OCI-LY7 (cell line): ENCODE data around the gene MBTD1. TPM values are rescaled to one million over a fixed set of nuclear protein-coding genes. Genes with fewer than 3 reads are reported as not detected.

Experiments
- Bru-seq: library from RNA; stranded (reverse); fragments of 400-500 nt; gene quantifications from one replicate; lab custom pipeline; 2021; lab: Mats Ljungman, UMichigan
- BruChase-seq, 2 experiments: library from RNA; stranded (reverse); fragments of 400-500 nt; gene quantifications; one replicate each; lab custom pipeline; 2021; lab: Mats Ljungman, UMichigan
- BruUV-seq: library from RNA; stranded (reverse); fragments of 400-500 nt; replicated peaks from 2 replicates; lab custom pipeline; 2021; lab: Mats Ljungman, UMichigan
- CTCF ChIA-PET: fragments of 300-600 bp; sonication (Branson Sonifier 250); formaldehyde crosslinking; loops from one replicate; lab custom pipeline; 2022; ENCODE audit warnings: antibody characterized with exemption; ENCODE audit not compliant: unreplicated experiment; lab: Charles Lee
- POLR2A ChIA-PET: fragments of 300-600 bp; sonication (Branson Sonifier 250); formaldehyde crosslinking; loops from one replicate; lab custom pipeline; 2022; ENCODE audit warnings: antibody characterized with exemption; lab: Charles Lee
- DNase-seq: peaks from one replicate; pipeline ENCODE4 v3.0.0-alpha.2; 2015; ENCODE audit warnings: low spot score
- H2AFZ ChIP-seq: fragments of 200-600 bp; sonication (generic), shearing (Covaris generic); 2 replicates; pipeline ENCODE4 v1.6.1; 2014; ENCODE audit warnings: mild to moderate bottlenecking, antibody characterized with exemption, low read length, moderate library complexity
- H3K27ac ChIP-seq: fragments of 200-600 bp; sonication (generic); 2 replicates; pipeline ENCODE4 v1.5.1; 2014; ENCODE audit warnings: mixed run types, low read depth, mild to moderate bottlenecking, moderate library complexity, low read length, inconsistent platforms; ENCODE audit not compliant: poor library complexity, severe bottlenecking
- H3K36me3 ChIP-seq: fragments of 200-600 bp; sonication (generic); 2 replicates; pipeline ENCODE4 v1.6.1; 2014; ENCODE audit warnings: mild to moderate bottlenecking, antibody characterized with exemption, low read length, moderate library complexity, mixed read lengths; ENCODE audit not compliant: insufficient read depth
- H3K4me1 ChIP-seq: fragments of 200-600 bp; sonication (generic); 2 replicates; pipeline ENCODE4 v1.5.1; 2014; ENCODE audit warnings: mild to moderate bottlenecking, low read length; ENCODE audit not compliant: insufficient read depth, poor library complexity, severe bottlenecking
- H3K4me2 ChIP-seq: fragments of 200-600 bp; sonication (generic); 2 replicates; pipeline ENCODE4 v1.6.1; 2014; ENCODE audit warnings: mild to moderate bottlenecking, low read length
- H3K4me3 ChIP-seq: fragments of 200-600 bp; sonication (generic); 2 replicates; pipeline ENCODE4 v1.5.1; 2014; ENCODE audit warnings: mild to moderate bottlenecking, low read depth, low read length; ENCODE audit not compliant: poor library complexity, severe bottlenecking
- H3K79me2 ChIP-seq: fragments of 200-600 bp; sonication (generic); 2 replicates; pipeline ENCODE4 v1.6.1; 2016; ENCODE audit warnings: low read depth, mild to moderate bottlenecking, low read length, moderate library complexity, mixed read lengths; ENCODE audit not compliant: insufficient read depth
- H3K9me2 ChIP-seq: fragments of 200-600 bp; sonication (generic); 2 replicates; pipeline ENCODE4 v1.6.1; 2016; ENCODE audit warnings: mild to moderate bottlenecking, low read length, mixed read lengths; ENCODE audit not compliant: insufficient read depth
- H3K9me3 ChIP-seq: fragments of 200-600 bp; sonication (generic); 2 replicates; pipeline ENCODE4 v1.6.1; 2014; ENCODE audit warnings: mild to moderate bottlenecking, mixed run types, low read length, mixed read lengths
- H4K20me1 ChIP-seq: fragments of 200-600 bp; sonication (generic); 2 replicates; pipeline ENCODE4 v1.6.1; 2014; ENCODE audit warnings: mild to moderate bottlenecking, antibody characterized with exemption, low read length, moderate library complexity, mixed read lengths; ENCODE audit not compliant: insufficient read depth
- CTCF ChIP-seq: fragments of 200-600 bp; sonication (generic); conservative IDR thresholded peaks from 2 replicates; pipeline ENCODE4 v1.5.1; 2014; ENCODE audit warnings: mild to moderate bottlenecking, antibody characterized with exemption, low read length, moderate library complexity, mixed read lengths
- EZH2phosphoT487 ChIP-seq: fragments of 200-600 bp; sonication (generic); IDR thresholded peaks from 2 replicates; pipeline ENCODE4 v1.6.1; 2018; ENCODE audit warnings: low read depth, borderline replicate concordance, mild to moderate bottlenecking, mixed run types, antibody characterized with exemption, low read length, moderate library complexity, mixed read lengths
- intact Hi-C: fragments of 100-400 bp; cut with micrococcal nuclease; formaldehyde crosslinking; loops from one replicate; pipeline ENCODE4 v1.10.0; 2022; ENCODE audit not compliant: unreplicated experiment
- long read RNA-seq: library from polyadenylated mRNA; stranded (forward); transcript quantifications from one replicate; pipeline ENCODE4 v2.0.0, GENCODE V29; 2022
- total RNA-seq, 2 experiments: library from RNA; depleted of rRNA in 1 of 2; stranded (reverse); fragments of >200 nt in 1 of 2; shearing (Covaris generic) in 1 of 2; gene quantifications; 2 replicates each; pipeline ENCODE4 v1.2.3, GENCODE V29; 2014 to 2022

Gene MBTD1
- 17.3 and 21.2 TPM in 2 replicates for total RNA-seq (2014; rRNA removed; shearing (Covaris generic))
- total RNA-seq (2022) = 39.1 and 46.9 TPM in 2 replicates
- Bru-seq, nascent RNA = percentile 88 among the genes with signal in this experiment
- BruChase-seq, experiment 1, labeled RNA remaining after a 6-hour chase = percentile 84 among the genes with signal in this experiment
- percentile 83 among the genes with signal in this experiment for BruChase-seq, experiment 2, labeled RNA remaining after a 2-hour chase
- long read RNA-seq, full-length matches to known transcripts = 1 of 21 reads
- long read RNA-seq, partial matches to known transcripts = 16 of 21 reads
- long read RNA-seq, other reads (novel, unspliced or antisense) = 4 of 21 reads

GRCh38 chr17:51259564-51260236 is at the start of gene MBTD1:
TSS of gene MBTD1 (minus strand) at chr17:51260049. CDS start at chr17:51225161, 34,888 bp downstream.
- Histone ChIP-seq H4K20me1 (peaks cover 54% of the 10 kb centered on the region), H3K36me3 (peaks cover 62% of the 10 kb centered on the region), H3K27ac (peak within 1 kb of the TSS; percentile 80), H3K79me2 (peaks cover 94% of the 10 kb centered on the region), H3K4me1 (peaks cover 51% of the 10 kb centered on the region), H3K4me2 (peak within 1 kb of the TSS; percentile 93), H2AFZ (peak within 1 kb of the TSS; percentile 76), H3K4me3 (peak within 1 kb of the TSS; percentile 97), H3K9me2 (no peaks in the 10 kb centered on the region), H3K9me3 (no peaks in the 10 kb centered on the region)
- POLR2A ChIA-PET = no interaction called here
- intact Hi-C loops = loop anchor here (1.0 to 5.0 kb wide), 4 partner anchors 21 to 392 kb away; partner anchors contain the start of genes NME2 and TOB1
- DNase-seq = peak; percentile 98
- TF ChIP-seq CTCF (no peak), EZH2phosphoT487 (no peak)
- BruUV-seq = no TSS peak
- CTCF ChIA-PET = no interaction called here

DNA sequence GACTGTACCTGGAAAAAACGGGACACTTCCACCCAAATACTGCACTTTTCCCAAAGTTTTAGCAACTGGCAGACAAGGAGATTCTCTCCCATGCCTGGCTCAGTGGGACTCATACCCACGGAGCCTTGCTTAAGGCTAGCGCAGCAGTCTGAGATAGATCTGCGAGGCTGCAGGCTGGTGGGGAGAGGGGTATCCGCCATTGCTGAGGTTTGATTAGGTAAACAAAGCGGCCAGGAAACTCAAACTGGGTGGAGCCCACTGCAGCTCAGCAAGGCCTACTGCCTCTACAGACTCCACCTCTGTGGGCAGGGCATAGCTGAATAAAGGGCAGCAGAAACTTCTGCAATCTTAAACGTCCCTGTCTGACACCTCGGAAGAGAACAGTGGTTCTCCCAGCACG is 45.3 kb upstream of the MBTD1 start:
- DNase-seq = no peak

More for the DNA sequence above, 45.3 kb upstream of the MBTD1 start:
- Histone ChIP-seq H3K9me2 (no peaks in the 10 kb centered on the region), H4K20me1 (no peaks in the 10 kb centered on the region), H2AFZ (no peak overlapping the region), H3K9me3 (no peaks in the 10 kb centered on the region), H3K4me3 (no peak overlapping the region), H3K79me2 (no peaks in the 10 kb centered on the region), H3K4me2 (no peak overlapping the region), H3K27ac (no peak overlapping the region), H3K4me1 (no peaks in the 10 kb centered on the region), H3K36me3 (0 out of 2 replicates have a peak, but pooled peaks cover under 1% of the 10 kb centered on the region)
- CTCF ChIA-PET = no interaction called here
- POLR2A ChIA-PET = no interaction called here
- intact Hi-C loops = no loop called here
- TF ChIP-seq EZH2phosphoT487 (no peak), CTCF (no peak)
- no TSS peak for BruUV-seq
